Adipose tissue (tissue), 3 donors: ENCODE results near the gene RUNDC3A. TPM values are rescaled to one million over a fixed set of nuclear protein-coding genes. Genes with fewer than 3 reads are reported as not detected.

ENCODE experiments used
- H3K27ac ChIP-seq: one replicate; pipeline ENCODE4 v1.5.1; 2013; ENCODE audit warnings: low read depth, low read length
- WGBS, 3 donors: extraction: QIAGEN DNeasy Blood & Tissue Kit; methylation state at CpG; one replicate each; pipeline ENCODE4 v1.1.7; 2013; 5-methylcytosine and 5-hydroxymethylcytosine counted together
- polyA plus RNA-seq, 3 donors: library from polyadenylated mRNA; stranded (reverse); fragments of 200-250 nt; gene quantifications; one replicate each; pipeline ENCODE4 v1.2.3, GENCODE V29; 2013
- donor health status: healthy with polysubstance abuse.
- donor health status: Bipolar disorder and iron deficiency.
- donor health status: healthy.

Gene RUNDC3A
- polyA plus RNA-seq, 3 donors, result 0.25 to 4.2 TPM; not detected in 1

- WGBS, 3 donors, result 83 to 87% (median 84%) methylated on average over 12 of the region's 12 CpGs
- no peak overlapping the region for H3K27ac ChIP-seq
These were observed 27.9 kb upstream of the RUNDC3A start for GRCh38 chr17:44280392-44280937.

GRCh38 chr17:44281570-44281969 is 26.8 kb upstream of the RUNDC3A start:
- WGBS, 3 donors, result 90 to 94% (median 91%) methylated on average over 2 of the region's 2 CpGs
- no peak overlapping the region for H3K27ac ChIP-seq

GRCh38 chr17:44282264-44282663 is 26.1 kb upstream of the RUNDC3A start:
- WGBS, 3 donors, result 82 to 84% (median 83%) methylated on average over 3 of the region's 3 CpGs
- H3K27ac ChIP-seq, result no peak overlapping the region

GRCh38 chr17:44283344-44284023 is 24.9 kb upstream of the RUNDC3A start:
- 82 to 86% (median 85%) methylated on average over 8 of the region's 8 CpGs for WGBS, 3 donors
- no peak overlapping the region for H3K27ac ChIP-seq

GRCh38 chr17:44284024-44284400 is 24.4 kb upstream of the RUNDC3A start:
- WGBS, 3 donors, result 87 to 96% (median 95%) methylated on average over 4 of the region's 4 CpGs
- H3K27ac ChIP-seq, result no peak overlapping the region

GRCh38 chr17:44287651-44288050 is 20.8 kb upstream of the RUNDC3A start:
- H3K27ac ChIP-seq, result no peak overlapping the region
- WGBS, 3 donors, result 69 to 75% (median 72%) methylated on average over 8 of the region's 8 CpGs

- WGBS, 3 donors, result 82 to 88% (median 85%) methylated on average over 9 of the region's 9 CpGs
- H3K27ac ChIP-seq, result no peak overlapping the region
These were observed 14.7 kb upstream of the RUNDC3A start for GRCh38 chr17:44293509-44294226.

GRCh38 chr17:44297975-44298374 is 10.4 kb upstream of the RUNDC3A start:
- no peak overlapping the region for H3K27ac ChIP-seq
- WGBS, 3 donors, result 72 to 87% (median 87%) methylated on average over 3 of the region's 3 CpGs

GRCh38 chr17:44304651-44305050 is 3.8 kb upstream of the RUNDC3A start:
- H3K27ac ChIP-seq, result no peak overlapping the region

- H3K27ac ChIP-seq, result no peak overlapping the region
These were observed 814 bp upstream of the RUNDC3A start for GRCh38 chr17:44307387-44308186.

GRCh38 chr17:44308865-44309264 is 464 bp downstream of the RUNDC3A start:
- no peak overlapping the region for H3K27ac ChIP-seq
- 1 to 11% (median 2%) methylated on average over 14 to 15 of the region's 15 CpGs for WGBS, 3 donors

More at GRCh38 chr17:44307387-44308186, 814 bp upstream of the RUNDC3A start:
- 2 to 6% (median 4%) methylated on average over 22 to 26 of the region's 26 CpGs for WGBS, 3 donors

GRCh38 chr17:44309472-44309871 is 1.1 kb downstream of the RUNDC3A start:
- 71 to 85% (median 73%) methylated on average over 5 of the region's 5 CpGs for WGBS, 3 donors
- H3K27ac ChIP-seq, result no peak overlapping the region

- 85 to 92% (median 88%) methylated on average over 2 of the region's 2 CpGs for WGBS, 3 donors
- no peak overlapping the region for H3K27ac ChIP-seq
These were observed 1.8 kb downstream of the RUNDC3A start for GRCh38 chr17:44310188-44310587.

GRCh38 chr17:44310609-44311376 is 2.4 kb downstream of the RUNDC3A start:
- WGBS, 3 donors, result 77 to 83% (median 79%) methylated on average over 10 of the region's 10 CpGs
- H3K27ac ChIP-seq, result no peak overlapping the region

GRCh38 chr17:44311562-44312181 is 3.3 kb downstream of the RUNDC3A start:
- no peak overlapping the region for H3K27ac ChIP-seq
- 71 to 84% (median 74%) methylated on average over 4 to 5 of the region's 5 CpGs for WGBS, 3 donors

- H3K27ac ChIP-seq, result no peak overlapping the region
- WGBS, 3 donors, result 64 to 74% (median 69%) methylated on average over 15 to 17 of the region's 17 CpGs
These were observed 4.1 kb downstream of the RUNDC3A start for GRCh38 chr17:44312396-44313104.

- H3K27ac ChIP-seq, result no peak overlapping the region
- 80 to 86% (median 81%) methylated on average over 7 of the region's 7 CpGs for WGBS, 3 donors
These were observed 5.6 kb downstream of the RUNDC3A start for GRCh38 chr17:44314031-44314430.
